ENCODE results near the gene CACNA1F. TPM values are rescaled to one million over a fixed set of nuclear protein-coding genes. Genes with fewer than 3 reads are reported as not detected.
A peak's percentile ranks its signal among the peaks of the same experiment; 100 is the strongest.

The CACNA1F gene
- total and polyA plus RNA-seq, 10 of the 15 experiments (the other 5 are each of a cell fraction or from before 2014, with no cell fraction given) = 0.01 to 0.32 (median 0.05) TPM; not detected in 5

- peak; percentile 58 for TF ChIP-seq IKZF1 (conservative IDR thresholded peaks at IDR 0.05)
- TF ChIP-seq ELK1 (IDR thresholded peaks at IDR 0.05; ENCODE audit: low read depth, low read length) = no peak
- TF ChIP-seq SREBF2 (IDR thresholded peaks at IDR 0.05; ENCODE audit: low read length) = no peak
- no peak for TF ChIP-seq E2F4 (IDR thresholded peaks at IDR 0.05; ENCODE audit: low read depth, low read length)
- no peak for TF ChIP-seq IRF4 (IDR thresholded peaks at IDR 0.05; ENCODE audit: low read depth, low read length)
- no peak for TF ChIP-seq CUX1 (IDR thresholded peaks at IDR 0.05; ENCODE audit: insufficient replicate concordance, low read depth, low read length)
- peak; percentile 16; the same call in 1 of the 2 replicates for TF ChIP-seq RAD21 (IDR thresholded peaks at IDR 0.05; ENCODE audit: insufficient read depth, low read depth, low read length)
- no peak for TF ChIP-seq NFXL1 (IDR thresholded peaks at IDR 0.05; ENCODE audit: borderline replicate concordance)
- no peak for TF ChIP-seq ATF2 (IDR thresholded peaks at IDR 0.05; ENCODE audit: low read length)
- no peak for TF ChIP-seq SMC3 (IDR thresholded peaks at IDR 0.05; ENCODE audit: borderline replicate concordance, low read length)
- no peak for TF ChIP-seq ETV6 (conservative IDR thresholded peaks at IDR 0.05 in 1 of 2, IDR thresholded peaks at IDR 0.05 in 1 of 2; ENCODE audit: borderline replicate concordance in 1 of 2, low read depth in 1 of 2)
- no peak for TF ChIP-seq SMAD5 (IDR thresholded peaks at IDR 0.05; ENCODE audit: low read depth)
- no peak for TF ChIP-seq NFYB (IDR thresholded peaks at IDR 0.05; ENCODE audit: insufficient read depth, low read depth, low read length)
- TF ChIP-seq SMARCA5 (IDR thresholded peaks at IDR 0.05) = peak; percentile 60
- TF ChIP-seq JUNB (IDR thresholded peaks at IDR 0.05) = no peak
- no peak for TF ChIP-seq SP1 (IDR thresholded peaks at IDR 0.05; ENCODE audit: low read depth, low read length)
- no peak for TF ChIP-seq MTA2 (IDR thresholded peaks at IDR 0.05; ENCODE audit: low read depth)
- no peak for TF ChIP-seq FOXM1 (IDR thresholded peaks at IDR 0.05; ENCODE audit: low read depth, low read length)
- TF ChIP-seq BACH1 (IDR thresholded peaks at IDR 0.05; ENCODE audit: borderline replicate concordance) = peak; percentile 39; the same call in 1 of the 2 replicates
Observed at GRCh38 chrX:49186125-49187027, 46.8 kb downstream of the CACNA1F start, which contains the start of gene PRICKLE3 (continued).

Measured in GM12878 (cell line).